Measurements from ENCODE around the gene TET1. TPM values are rescaled to one million over a fixed set of nuclear protein-coding genes. Genes with fewer than 3 reads are reported as not detected.

The TET1 gene
- total RNA-seq, 4 donors from 2014 or later = 1.5 to 3.3 (median 1.5) TPM

GRCh38 chr10:68594405-68594804 lies 34.3 kb downstream of the TET1 start:
- H3K9me3 ChIP-seq = no peaks in the 10 kb centered on the region
- no peak overlapping the region for H3K27ac ChIP-seq
- no peak for DNase-seq
- intact Hi-C loops (cut with DNase I; ENCODE audit: low total_unique reads) = no loop called here
- H3K4me1 ChIP-seq = peaks cover 3 to 6% (median 4%) of the 10 kb centered on the region in 4 donors
- no peaks in the 10 kb centered on the region for H3K36me3 ChIP-seq
- in situ Hi-C loops (cut with MboI; ENCODE audit: low pct_ligation_motif_present in 1 of 4, low pct_unique_long_range_greater_than_20kb in 1 of 4, low sequenced_read_pairs in 3 of 4) = no loop called here
- no peak for TF ChIP-seq EP300 (IDR thresholded peaks at IDR 0.05; ENCODE audit: low read depth)
- no peak for TF ChIP-seq CTCF (IDR thresholded peaks at IDR 0.05)
- TF ChIP-seq POLR2A (IDR thresholded peaks at IDR 0.05) = no peak
- TF ChIP-seq POLR2AphosphoS5 (IDR thresholded peaks at IDR 0.05) = no peak
- no peak overlapping the region for H3K4me3 ChIP-seq
- 58 to 90% methylated on average over 3 to 5 of the region's 5 CpGs for WGBS, 2 donors (ENCODE audit: low coverage in 1 of 2)
- no peaks in the 10 kb centered on the region for H3K27me3 ChIP-seq

GRCh38 chr10:68595513-68595912 lies 35.4 kb downstream of the TET1 start:
- TF ChIP-seq EP300 (IDR thresholded peaks at IDR 0.05; ENCODE audit: low read depth) (no peak), POLR2AphosphoS5 (IDR thresholded peaks at IDR 0.05) (no peak), POLR2A (IDR thresholded peaks at IDR 0.05) (no peak), CTCF (IDR thresholded peaks at IDR 0.05) (no peak)
- Histone ChIP-seq H3K27me3 (no peaks in the 10 kb centered on the region), H3K36me3 (no peaks in the 10 kb centered on the region), H3K9me3 (no peaks in the 10 kb centered on the region), H3K27ac (no peak overlapping the region), H3K4me3 (no peak overlapping the region), H3K4me1 (peaks cover 5 to 17% (median 13%) of the 10 kb centered on the region in 4 donors)
- in situ Hi-C loops (cut with MboI; ENCODE audit: low pct_ligation_motif_present in 1 of 4, low pct_unique_long_range_greater_than_20kb in 1 of 4, low sequenced_read_pairs in 3 of 4) (no loop called here), intact Hi-C loops (cut with DNase I; ENCODE audit: low total_unique reads) (no loop called here)
- no peak for DNase-seq
- WGBS, 2 donors (ENCODE audit: low coverage in 1 of 2) = 99 to 100% methylated on average over 3 to 6 of the region's 6 CpGs

- no peak overlapping the region for H3K27ac ChIP-seq
- intact Hi-C loops (cut with DNase I; ENCODE audit: low total_unique reads) = no loop called here
- in situ Hi-C loops (cut with MboI; ENCODE audit: low pct_ligation_motif_present in 1 of 4, low pct_unique_long_range_greater_than_20kb in 1 of 4, low sequenced_read_pairs in 3 of 4) = no loop called here
- TF ChIP-seq POLR2A (IDR thresholded peaks at IDR 0.05) (no peak), POLR2AphosphoS5 (IDR thresholded peaks at IDR 0.05) (no peak), EP300 (IDR thresholded peaks at IDR 0.05; ENCODE audit: low read depth) (no peak), CTCF (IDR thresholded peaks at IDR 0.05) (no peak)
- no peaks in the 10 kb centered on the region for H3K27me3 ChIP-seq
- H3K9me3 ChIP-seq = no peaks in the 10 kb centered on the region
- H3K4me3 ChIP-seq = no peak overlapping the region
- H3K4me1 ChIP-seq = peaks cover 7 to 34% (median 28%) of the 10 kb centered on the region in 4 donors
- H3K36me3 ChIP-seq = no peaks in the 10 kb centered on the region
- 89 to 92% methylated on average over 1 of the region's 1 CpG for WGBS, 2 donors (ENCODE audit: low coverage in 1 of 2)
- DNase-seq = no peak
Observed at GRCh38 chr10:68597407-68597806, 37.3 kb downstream of the TET1 start.

DNA sequence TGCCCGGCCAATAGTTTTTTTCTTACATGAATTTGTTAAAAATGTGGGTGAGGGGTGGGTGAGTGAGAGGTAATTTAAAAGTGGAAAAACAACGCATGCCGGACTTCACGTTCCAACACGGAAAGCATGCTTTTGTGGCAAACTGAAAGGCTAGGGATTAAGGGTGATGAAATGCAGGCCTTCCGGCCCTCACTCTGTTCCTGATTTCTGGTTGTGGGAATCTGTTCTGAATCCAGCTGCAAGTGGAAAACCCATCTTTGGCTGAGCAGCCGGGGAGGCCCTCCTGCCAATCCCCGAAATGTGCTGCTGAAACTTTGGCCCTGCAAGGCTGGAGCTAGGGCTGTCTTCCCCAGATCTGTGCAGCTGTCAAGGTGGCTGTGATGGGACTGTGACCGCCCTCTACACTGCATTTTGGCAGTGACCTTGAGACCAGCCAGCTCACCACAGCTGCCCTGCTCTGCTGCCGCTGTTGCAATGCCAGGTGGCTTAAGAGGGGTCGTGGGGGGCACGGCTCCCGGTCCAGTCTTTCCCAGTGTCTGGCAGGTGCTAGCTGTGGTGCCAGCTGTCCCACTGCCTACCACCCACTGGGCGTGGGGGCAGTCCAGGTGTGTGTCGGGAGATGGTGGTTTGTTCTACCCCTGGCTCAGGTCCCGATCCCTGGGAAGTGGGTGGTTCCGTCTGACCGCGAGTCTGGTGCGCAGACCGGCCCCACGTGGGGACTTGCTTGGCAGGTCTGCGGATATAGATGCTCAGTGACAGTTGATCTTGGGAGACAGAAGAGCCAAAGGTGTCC lies 39.0 kb downstream of the TET1 start:
- H3K4me3 ChIP-seq = peak overlapping the region in 3 of 4 donors; percentile 25 to 49 (median 37)
- H3K9me3 ChIP-seq = no peaks in the 10 kb centered on the region
- H3K27me3 ChIP-seq = no peaks in the 10 kb centered on the region
- DNase-seq = peak; percentile 19
- intact Hi-C loops (cut with DNase I; ENCODE audit: low total_unique reads) (no loop called here), in situ Hi-C loops (cut with MboI; ENCODE audit: low pct_ligation_motif_present in 1 of 4, low pct_unique_long_range_greater_than_20kb in 1 of 4, low sequenced_read_pairs in 3 of 4) (no loop called here)
- H3K27ac ChIP-seq = peak overlapping the region; percentile 56 to 78 (median 69)
- 55 to 63% methylated on average over 3 to 23 of the region's 23 CpGs for WGBS, 2 donors (ENCODE audit: low coverage in 1 of 2)
- no peaks in the 10 kb centered on the region for H3K36me3 ChIP-seq
- H3K4me1 ChIP-seq = peaks cover 9 to 40% (median 33%) of the 10 kb centered on the region in 4 donors
- TF ChIP-seq CTCF (IDR thresholded peaks at IDR 0.05) (no peak), EP300 (IDR thresholded peaks at IDR 0.05; ENCODE audit: low read depth) (no peak), POLR2A (IDR thresholded peaks at IDR 0.05) (no peak), POLR2AphosphoS5 (IDR thresholded peaks at IDR 0.05) (no peak)

Measured in transverse colon (tissue), 4 donors.